Stimulated activated CD4-positive, alpha-beta T cell treated with anti-CD3 and anti-CD28 coated beads, Interleukin-2, amount 100 ng/mL, for 48 hours (primary cell): ENCODE results near the gene MARCHF10.
"Not testable (repeated sequence)": the region's sequence is repeated elsewhere in the genome, so short reads cannot be mapped to it uniquely, and the experiment has no call there.

Experiments used
- DNase-seq, 2 donors: peaks; one replicate each; pipeline ENCODE4 v3.0.0-alpha.2; 2020

MARCHF10 gene

GRCh38 chr17:62785983-62786382 is 22.1 kb downstream of the MARCHF10 start:
- DNase-seq, result not testable (repeated sequence)

DNA sequence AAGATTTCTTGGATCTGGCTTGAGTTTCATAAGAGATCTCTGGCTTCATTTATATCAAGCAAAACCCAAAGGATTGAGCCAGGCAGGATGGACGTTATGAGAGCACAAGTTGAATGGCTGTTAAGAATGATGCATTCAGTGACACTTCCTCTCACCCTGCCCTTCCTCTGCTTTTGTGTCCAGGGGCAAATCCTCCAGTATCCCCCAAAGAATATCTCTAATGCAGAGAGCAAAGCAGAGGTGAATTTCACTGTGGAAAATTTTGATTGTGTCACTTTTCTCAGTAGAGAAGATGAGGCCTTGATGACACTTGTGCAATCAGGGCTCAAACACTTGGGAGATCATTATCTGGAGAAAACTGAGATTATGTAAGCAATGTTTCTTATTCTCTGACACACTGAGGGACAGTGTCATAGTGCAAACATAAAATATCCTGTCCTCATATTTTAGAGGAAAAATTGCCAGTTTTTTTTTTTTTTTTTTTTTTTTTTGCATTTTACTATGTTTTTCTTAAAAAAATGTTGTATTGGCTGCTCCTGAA is 25.3 kb downstream of the MARCHF10 start:
- no peak for DNase-seq

DNA sequence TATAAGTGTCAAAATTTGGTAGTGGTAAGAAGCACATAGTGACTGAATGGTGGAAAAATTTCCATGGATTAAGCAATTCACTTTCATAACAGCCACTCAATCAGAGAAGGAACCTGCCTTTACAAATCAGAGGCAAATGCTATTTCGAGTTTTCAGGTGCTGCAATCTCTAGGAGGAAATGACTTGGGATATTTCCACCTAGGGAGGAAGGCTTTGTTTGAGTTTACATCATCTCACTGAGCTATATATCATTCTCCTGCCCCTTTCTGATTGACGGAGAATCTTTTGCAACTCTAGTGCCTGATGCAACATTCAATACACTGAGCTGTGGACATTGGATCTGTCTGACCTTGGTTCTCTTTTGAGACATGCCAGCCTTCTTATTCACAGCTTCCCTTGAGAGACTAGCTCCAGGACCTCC is 26.3 kb downstream of the MARCHF10 start:
- no peak for DNase-seq

- DNase-seq, result no peak
Observed at GRCh38 chr17:62781356-62781755, 26.8 kb downstream of the MARCHF10 start.

- no peak for DNase-seq
Observed at GRCh38 chr17:62780951-62781350, 27.2 kb downstream of the MARCHF10 start.

- no peak for DNase-seq
Observed at GRCh38 chr17:62780269-62780668, 27.8 kb downstream of the MARCHF10 start.

- DNase-seq, result no peak
Observed at GRCh38 chr17:62778990-62779681, 29.0 kb downstream of the MARCHF10 start.

DNA sequence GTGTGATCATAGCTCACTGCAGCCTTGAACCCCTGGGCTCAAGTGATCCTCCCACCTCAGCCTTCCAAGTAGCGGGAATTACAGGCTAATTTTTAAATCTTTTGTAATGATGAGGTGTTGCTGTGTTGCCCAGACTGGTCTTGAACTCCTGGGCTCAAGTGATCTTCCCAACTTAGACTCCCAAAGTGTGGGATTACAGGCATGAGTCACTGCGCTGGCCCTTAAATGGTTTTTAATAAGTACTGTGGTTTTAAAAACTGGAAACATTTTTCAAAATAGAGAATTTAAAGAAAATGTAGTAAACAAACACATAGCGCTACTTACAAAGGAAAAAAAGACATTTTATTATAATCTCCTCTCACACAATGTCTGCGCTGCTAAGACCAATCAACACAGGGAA is 32.2 kb downstream of the MARCHF10 start:
- DNase-seq, result no peak

GRCh38 chr17:62774338-62774737 is 33.8 kb downstream of the MARCHF10 start:
- no peak for DNase-seq

DNA sequence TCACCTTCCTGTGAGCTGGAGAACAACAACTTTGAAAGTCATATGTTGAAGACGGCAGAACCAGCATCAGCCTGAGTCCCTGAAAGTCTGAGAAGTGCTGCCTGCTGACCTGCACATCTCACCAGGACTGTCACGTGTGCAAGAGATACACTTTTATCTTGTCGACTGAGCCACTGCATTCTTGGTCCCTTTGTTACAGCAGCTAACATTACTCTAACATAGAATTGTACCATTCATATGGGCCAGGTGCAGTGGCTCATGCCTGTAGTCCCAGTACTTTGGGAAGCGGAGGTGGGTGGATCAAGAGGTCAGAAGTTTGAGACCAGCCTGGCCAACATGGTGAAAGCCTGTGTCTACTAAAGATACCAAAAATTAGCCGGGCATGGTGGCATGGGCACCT is 40.1 kb downstream of the MARCHF10 start:
- DNase-seq, result no peak

DNA sequence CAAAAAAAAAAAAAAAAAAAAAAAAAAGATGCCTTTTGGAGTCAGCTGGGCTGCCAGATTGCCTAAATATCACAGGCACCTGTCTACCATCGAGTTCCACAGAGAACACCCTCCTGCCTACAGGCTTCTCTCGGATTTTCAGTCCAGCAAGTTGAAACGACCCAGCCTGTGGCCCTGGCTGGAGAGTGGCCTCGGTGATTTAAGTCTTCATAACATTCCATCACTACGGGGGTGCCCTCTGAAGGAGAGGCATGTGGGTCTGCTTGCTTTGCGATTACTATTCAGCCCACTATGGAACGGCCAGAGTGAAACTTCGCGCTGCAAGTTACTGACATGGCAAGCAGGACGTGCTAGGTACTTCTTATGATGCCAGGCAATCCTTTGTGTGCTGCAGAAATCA is 42.8 kb downstream of the MARCHF10 start:
- no peak for DNase-seq

GRCh38 chr17:62763891-62764600 is 44.1 kb downstream of the MARCHF10 start:
- no peak for DNase-seq

GRCh38 chr17:62761884-62762283 is 46.2 kb downstream of the MARCHF10 start:
- DNase-seq, result no peak

DNA sequence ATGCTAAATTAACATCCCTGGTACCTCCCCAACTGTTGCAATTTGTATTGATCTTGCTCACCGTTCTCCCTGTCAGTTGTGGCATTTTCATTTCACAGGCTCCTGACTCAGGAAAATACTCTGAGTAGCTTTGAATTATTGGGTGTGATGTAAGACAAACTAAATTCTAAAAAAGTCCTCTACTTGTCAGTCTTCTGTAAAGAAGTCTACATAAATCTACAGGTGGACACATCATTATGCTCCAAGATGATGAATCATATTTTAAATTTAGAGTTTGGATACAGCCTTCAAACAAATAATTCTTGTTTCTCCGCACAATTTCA is 47.2 kb downstream of the MARCHF10 start:
- no peak for DNase-seq

GRCh38 chr17:62760059-62760944 is 47.8 kb downstream of the MARCHF10 start:
- no peak for DNase-seq

DNA sequence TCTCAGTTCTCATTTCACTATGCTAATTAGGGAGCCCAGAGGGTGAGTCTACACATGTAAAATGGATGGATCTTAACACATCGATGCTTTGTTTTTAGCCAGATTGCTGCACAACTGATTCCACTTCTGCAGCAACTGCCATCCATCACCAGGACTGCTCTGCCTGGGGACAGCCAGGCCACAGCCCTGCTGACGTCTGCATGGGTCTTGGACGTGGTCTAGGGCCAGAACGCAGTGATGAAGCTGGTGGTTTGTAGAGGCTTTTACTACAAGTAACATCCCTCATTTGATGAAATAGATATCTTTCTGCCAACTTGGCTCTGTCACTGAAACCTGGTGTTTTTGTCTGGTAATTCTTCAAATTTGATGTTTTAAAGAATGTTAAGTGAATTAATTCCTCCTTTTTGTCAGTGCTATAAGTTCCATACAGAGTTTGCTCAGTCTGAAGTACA is 50.6 kb downstream of the MARCHF10 start:
- DNase-seq, result no peak

DNA sequence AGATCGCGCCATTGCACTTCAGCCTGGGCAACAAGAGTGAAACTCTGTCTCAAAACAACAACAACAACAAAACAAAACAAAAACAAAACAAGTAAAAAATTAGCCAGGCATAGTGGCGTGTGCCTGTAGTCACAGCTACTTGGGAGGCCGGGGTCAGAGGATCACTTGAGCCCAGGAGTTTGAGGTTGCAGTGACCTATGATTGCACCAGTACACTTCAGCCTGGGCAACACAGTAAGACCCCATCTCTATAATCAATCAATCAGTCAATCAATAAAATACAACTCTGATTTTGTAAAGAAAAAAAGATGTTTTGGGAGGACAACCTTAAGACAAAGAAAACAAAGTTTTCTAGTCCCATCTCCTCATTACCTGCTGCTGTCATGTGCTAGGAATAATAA is 51.9 kb downstream of the MARCHF10 start:
- no peak for DNase-seq

DNA sequence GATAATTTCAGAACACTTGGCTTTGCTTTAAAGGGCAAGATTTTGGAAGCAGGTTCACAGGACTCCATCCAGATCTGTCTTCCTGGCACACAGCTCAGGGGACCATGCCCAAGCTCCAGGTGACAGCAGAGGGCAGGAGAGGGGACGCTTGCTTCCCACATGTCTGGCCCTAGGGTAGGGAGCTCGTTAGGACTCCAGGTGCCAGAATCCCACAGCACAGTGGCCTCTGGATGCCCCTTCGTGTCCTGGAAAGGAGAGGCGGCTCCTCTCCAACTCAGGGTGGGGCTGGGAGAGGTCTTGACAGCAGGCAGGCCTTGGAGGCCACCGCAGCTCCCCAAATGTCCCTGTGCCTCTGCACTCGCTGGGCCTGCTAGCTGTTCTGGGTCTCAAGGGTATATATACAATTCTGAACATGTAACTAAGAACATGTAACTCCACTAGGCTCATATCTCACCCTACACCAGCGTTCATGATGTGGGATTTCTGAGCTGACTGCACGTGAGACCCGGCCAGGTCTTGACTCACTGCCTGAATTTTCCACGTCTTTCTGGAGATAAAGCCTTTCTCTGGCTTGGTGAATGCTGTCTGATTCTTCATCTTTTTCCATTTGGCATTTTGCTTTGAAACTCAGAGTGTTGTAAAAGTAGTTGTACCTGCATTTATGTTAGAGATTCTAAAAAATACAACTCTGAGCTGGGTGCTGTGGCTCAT is 52.8 kb downstream of the MARCHF10 start:
- DNase-seq, result no peak

DNA sequence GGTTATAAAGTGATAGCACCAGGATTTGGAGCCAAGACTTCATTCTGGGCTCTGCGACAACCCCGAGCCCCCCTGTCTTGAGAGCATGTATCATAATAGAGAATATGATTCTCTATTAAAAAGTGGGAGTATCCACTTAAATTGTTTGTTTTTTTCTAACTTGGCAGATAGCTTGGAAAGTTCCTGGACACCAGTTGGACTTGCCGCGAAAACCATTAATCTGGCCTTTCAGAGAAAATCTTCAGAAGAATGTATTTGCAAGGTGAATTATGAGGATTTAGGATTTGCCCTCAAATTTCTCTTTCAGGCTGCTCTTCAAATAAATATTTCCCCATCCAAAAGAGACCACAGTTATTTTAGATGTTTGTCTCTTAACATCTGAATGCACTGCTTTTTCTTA is 53.5 kb downstream of the MARCHF10 start:
- DNase-seq, result no peak

DNA sequence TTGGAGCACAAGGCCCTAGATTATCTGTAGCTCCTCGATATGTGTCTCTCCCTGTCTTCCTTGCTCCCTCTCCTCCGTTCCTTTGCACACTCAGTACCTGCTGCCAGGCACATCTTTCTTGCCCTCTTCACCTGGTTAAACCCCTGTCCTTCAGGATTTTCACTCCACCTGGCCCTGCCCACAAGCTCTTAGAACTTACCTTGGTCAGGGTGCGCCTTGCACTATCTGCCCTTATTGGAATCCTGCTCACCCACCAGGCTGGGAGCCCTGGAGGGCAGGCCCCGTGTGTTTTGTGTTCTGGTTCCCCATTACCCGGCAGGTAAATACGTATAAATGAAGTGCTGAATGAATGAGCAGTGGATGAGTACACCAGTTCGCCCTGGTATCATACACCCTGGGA is 54.6 kb downstream of the MARCHF10 start:
- DNase-seq, result no peak

- no peak for DNase-seq
Observed at GRCh38 chr17:62751060-62751691, 56.9 kb downstream of the MARCHF10 start.

- no peak for DNase-seq
Observed at GRCh38 chr17:62750631-62751051, 57.5 kb downstream of the MARCHF10 start.
